ENCODE measurements around the gene PIGQ.

PIGQ gene

DNA sequence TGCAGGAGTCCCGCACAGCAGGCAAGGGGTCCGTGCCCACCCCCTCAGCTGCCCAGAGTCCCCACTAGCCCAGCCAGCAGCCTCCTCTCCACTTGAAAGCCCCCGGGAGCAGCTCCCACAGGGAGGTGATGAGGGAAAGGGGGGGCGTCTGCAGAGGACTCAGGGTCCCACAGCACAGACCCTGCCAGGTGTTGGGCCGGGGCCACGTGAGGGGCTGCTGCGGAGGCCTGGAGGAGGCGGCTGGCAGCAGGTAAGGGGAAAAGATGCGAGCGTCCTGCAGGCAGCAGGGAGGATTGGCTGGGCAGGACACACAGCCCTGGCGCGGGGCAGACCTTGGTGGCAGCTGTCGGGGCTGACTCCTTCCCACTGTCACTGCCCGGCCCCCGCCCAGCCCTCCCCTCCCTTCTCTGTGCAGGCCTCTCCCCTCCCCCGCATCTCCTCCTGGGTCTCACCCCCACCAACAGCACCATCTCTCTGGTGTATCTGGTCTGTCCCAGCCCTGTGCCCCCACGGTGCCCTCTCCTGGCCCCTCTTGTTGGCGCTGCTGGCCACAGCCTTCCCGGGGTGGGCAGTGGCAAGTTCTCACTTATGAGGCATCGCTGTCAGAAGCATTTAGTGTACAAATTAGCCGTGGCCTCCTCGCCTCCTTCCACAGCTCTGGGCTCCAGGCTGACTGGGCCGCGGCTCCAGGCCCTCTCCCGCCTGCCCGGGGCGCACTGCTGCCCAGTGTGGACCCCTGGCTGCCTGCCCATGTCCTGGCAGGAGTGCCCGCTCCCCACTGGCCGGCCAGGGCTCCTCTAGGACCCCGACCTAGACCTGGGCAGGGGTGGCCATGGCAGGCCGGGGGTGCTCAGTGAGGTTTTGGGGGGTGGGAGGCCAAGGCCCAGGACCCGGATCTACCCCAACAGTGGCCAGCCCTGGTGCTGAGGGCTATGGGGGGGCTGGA is 14.0 kb upstream of the PIGQ start:
- no peak for DNase-seq (ENCODE audit: low read depth)

DNA sequence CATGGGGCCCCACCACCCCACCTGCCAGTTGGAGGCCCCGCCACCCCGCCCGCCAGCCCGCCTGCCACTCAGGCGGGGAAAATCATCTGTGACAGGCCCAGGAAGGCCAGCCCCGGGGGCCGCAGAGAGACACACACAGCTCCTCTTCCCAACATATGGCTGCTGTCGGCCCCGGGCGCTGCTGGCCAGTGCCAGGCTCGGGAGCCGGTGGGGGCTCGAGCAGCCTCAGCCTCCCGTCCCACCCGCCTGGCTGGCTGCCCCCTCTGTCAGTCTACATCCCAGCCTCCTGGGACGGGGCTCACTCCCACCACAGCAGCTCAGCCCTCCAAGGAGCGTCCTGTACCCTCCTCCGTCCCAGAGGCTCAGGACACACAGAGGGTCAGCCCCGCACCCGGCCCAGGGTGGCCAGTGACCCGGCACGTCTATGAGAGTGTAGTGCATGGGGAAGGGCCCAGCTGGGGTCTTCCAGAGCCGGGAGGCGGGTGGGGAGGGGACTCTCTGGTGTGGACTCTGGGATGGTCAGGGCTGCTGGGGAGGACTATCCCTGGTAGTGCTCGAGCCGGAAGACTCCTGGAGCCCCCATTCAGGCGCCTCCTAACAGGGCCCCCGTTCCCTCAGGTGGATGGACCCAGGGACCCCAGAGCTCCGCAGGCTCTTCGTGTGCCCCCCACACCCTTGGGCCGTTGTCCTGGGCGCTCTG is 13.1 kb upstream of the PIGQ start:
- DNase-seq (ENCODE audit: low read depth) = no peak

DNA sequence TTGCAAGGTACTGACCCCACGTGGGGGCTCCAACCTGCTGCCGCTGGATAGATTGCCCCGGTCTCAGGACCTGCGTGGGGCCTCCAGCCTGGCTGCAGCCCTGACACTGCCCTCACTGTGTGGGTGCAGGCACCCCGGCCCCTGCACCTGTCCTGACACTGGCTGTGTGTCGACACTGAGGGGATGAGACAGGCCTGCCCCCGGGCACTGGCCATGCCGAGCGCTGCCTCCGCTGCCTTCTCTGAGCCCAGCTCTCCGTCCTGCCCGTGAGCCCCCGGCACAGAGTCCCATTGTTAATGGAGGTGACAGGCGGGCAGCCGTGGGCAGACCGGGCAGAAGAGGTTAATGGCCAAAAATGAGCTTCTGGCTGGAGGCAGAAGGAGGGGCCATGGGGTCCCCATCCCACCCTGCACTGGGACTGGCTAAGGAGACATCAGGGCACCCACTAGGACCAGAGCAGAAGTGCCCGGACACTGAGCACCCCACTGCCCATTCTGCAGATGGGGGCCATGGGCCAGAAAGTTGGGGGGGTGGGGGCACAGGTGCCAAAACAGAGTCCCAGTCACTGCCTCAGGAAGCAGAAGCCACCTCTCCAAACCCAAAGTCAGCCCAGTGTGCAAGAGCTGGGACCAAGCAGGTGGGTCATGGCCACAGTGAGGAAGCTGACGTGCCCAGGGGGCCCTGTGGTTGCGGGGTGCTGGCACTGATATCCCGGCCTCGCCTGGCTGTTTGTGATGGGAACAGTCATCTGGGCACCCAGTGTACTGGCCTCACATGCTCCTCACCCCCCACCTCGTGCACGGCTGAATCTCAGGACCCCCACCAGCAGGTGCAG is 12.1 kb upstream of the PIGQ start:
- no peak for DNase-seq (ENCODE audit: low read depth)

DNA sequence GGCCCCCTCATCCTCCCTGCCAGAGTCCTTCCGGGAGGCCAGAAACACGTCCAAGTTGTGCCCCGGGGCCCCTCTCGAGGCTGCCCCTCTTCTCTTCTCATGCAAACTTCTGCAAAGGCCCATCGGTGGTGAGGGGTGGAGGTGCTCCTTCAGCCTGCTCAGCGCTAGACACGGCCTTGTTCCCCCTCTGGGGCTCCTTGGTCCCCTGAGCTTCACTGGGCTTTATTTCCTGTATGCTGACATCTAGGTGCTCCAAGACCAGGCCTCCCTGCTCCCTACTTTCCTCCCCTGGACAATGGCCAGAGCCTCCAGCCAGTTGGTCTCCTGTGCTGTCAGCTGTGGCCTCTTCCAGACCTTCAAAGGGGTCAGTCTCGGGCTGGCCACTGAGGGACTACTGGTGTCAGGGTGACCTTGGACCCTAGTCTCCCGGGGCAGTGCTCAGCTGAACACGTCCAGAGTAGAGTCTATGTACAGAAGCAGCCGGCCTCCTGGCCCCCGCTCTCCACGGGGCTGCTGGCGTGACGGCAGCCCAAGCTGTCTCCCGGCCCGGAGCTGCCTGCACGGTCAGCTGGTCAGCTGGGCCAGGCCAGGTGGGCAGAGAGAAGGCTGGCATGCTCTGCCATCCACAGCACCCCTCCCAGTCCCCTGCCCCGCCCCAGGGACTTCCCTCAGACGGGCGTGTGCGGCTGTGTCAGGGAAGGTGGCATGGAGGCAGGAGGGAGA is 11.3 kb upstream of the PIGQ start:
- DNase-seq (ENCODE audit: low read depth) = no peak

DNA sequence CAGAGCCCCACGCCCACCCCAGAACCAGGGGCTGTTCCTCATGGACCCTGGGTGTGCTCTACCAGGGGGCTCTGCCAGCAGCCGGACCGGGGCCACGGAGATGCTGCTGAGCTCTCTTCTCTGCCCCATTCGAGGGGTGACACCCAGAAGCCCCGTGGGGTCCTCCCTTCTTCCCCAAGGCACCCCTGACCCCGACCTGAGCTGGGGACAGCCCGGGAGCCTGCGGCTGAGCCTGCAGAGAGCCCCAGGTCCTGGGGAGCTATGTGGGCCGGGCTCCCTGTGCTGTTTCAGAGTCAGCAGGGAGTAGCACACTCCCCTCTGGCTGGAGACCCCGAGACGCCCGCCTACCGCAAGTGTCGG is 10.8 kb upstream of the PIGQ start:
- no peak for DNase-seq (ENCODE audit: low read depth)

DNA sequence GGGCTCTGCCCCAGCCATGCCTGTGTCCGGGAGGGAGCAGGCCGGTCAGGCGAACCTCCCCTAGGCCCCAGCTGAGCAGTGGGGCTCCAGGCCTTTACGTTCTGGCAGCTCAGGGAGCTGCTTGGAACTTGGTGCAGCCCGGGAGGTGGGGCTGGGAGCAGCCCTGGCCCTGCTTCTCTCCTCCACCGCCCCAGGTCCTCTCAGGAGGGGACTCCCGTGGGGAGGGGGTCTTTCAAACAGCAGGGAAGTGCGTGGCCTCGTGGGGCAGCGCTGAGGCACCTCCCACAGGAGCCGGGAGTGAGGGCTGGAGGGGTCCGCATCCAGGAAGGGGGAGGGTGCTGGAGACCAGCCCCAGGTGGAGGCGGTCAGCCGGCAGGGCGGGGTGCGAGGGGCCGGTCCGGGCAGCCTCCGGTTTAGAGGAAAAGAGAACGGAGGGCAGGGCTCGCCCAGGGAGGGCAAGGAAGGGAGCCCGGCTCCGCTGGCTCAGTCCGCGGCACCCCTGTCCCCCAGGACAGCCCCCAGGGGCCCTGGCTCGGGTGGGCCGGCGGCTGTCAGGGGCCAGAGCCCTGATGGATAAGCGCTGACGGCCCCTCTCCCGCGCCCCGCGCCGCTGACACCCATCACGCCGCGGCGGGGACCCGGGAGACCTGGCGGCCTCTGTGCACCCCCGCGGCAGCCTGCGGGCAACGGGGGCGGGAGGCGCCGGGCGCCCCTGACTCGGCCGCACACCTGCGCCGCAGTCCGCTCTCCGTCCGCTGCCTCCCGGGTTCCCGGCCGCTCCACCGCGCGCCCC is 10.2 kb upstream of the PIGQ start:
- no peak for DNase-seq (ENCODE audit: low read depth)

DNA sequence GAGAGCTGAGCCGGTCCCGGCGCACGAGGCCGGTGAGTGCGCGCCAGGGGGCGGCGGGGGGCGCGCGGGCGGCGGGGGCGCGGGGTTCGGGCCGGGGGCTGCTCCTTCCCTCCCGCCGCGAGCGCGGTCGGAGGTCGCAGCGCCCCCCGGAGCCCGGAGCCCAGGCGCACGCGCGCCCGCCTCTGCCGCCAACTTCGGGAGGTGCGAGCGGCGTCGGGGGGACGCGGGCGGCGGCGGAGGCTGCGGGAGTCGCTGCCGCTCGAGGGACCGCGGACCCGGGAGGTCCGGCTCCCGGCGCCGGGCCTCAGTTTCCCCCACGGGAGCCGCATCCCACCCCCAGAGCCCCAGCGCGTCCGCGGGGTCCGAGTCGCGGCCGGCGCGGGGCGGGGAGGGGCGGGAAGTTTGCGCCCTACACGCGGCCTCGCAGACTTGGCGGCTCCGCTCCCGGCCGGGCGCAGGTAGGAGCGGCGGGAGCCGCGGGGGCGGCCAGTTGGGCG is 9.5 kb upstream of the PIGQ start, which contains the start of gene PRR35:
Gene PRR35, plus strand, starts transcription at position 191 of the 497 bp plus-strand sequence. CDS start 2,901 bp downstream, outside the sequence.
- DNase-seq (ENCODE audit: low read depth) = no peak

DNA sequence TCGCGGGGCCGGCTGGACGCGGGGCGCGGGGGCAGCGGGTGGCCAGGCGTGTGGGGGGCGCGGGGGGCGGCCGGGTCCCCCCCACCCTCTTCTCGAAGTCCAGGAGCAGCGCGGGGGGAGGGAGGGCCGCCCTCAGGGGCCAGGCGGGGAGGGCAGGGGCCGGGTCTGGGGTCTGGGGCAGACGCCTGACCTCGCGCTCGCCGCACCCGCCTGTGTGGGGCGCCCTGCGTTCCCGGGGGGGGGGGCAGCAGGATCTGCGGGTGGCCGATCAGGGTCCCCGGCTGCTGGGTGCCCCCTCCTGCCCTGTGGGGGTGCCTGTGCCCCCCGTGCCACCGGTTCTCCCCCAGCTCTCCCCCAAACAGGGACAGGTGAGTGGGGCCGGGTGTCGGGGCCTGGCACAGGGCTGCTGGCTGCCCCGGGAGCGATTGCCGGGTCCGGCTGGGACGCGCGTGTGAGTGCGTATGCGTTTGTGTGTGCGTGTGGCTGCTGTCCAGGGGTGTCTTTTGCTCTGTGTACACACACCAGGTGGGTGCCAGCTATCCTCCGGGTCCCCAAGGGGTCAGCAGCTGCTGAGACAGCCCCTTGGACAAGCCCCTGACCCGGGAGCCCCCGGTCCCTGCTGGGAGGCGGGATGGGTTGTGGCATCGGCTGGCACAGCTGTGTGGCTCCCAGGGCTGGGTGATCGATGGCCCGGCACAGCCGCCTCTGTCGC is 8.9 kb upstream of the PIGQ start:
- no peak for DNase-seq (ENCODE audit: low read depth)

DNA sequence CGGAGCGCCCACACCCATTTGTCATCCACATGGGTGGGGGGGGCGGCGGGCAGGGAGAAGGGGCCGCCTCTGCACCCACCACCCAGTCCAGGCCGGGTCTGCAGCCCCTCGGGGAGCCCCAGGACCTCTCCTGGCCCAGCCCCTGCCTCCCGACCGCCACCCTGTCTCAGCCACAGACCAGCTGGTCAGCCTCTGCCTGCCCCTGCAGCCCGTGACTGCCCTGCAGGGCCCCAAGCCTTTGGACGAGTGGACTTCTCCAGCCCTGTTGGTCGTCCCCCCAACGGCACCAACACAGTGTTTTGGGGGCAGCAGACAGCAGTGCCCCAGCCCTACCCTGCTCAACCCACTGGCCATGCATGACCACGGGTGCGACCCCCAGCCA is 8.4 kb upstream of the PIGQ start:
- no peak for DNase-seq (ENCODE audit: low read depth)

DNA sequence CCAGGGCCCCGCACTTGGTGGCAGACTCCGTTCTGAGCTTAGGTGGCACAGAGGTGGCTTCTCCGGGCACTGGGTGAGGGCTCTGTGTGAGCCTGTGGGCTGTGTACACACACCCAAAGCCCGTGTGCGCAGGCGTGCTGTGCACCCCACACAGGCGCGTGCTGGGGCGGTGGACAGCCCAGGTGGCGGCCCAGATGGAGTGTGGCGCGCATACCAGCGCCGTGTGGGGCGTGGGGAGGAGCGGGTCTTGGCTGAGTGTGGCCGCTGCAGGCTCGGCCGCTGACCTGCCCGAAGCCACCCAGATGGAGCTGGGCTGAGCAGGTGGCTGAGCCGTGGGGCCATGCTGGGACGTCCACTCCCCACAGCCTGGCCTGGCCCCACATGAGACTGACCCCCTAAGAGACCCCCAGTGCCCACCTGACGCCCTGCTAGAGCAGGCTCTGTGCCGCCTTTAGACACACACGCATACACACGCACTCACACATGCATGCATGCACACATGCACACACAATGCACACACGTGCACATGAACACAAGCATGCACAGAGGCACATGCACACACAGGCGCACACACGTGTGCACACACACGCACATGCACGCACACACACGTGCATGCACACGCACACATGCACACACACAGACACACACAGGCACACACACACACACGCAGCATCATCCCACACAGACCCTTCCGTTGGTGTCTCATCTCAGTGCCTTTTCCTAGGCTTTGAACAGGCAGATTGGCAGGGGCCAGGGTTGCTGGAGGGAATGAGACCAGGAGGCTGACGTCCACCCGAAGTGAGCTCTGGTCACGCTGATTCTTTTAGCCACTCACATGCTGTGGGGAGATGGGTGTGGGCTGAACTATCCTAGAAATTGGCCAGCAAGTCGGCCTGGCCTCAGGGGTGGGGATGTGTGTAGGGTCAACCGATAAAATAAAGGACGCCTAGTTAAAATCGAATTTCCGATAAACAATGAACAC is 7.5 kb upstream of the PIGQ start:
- DNase-seq (ENCODE audit: low read depth) = no peak

DNA sequence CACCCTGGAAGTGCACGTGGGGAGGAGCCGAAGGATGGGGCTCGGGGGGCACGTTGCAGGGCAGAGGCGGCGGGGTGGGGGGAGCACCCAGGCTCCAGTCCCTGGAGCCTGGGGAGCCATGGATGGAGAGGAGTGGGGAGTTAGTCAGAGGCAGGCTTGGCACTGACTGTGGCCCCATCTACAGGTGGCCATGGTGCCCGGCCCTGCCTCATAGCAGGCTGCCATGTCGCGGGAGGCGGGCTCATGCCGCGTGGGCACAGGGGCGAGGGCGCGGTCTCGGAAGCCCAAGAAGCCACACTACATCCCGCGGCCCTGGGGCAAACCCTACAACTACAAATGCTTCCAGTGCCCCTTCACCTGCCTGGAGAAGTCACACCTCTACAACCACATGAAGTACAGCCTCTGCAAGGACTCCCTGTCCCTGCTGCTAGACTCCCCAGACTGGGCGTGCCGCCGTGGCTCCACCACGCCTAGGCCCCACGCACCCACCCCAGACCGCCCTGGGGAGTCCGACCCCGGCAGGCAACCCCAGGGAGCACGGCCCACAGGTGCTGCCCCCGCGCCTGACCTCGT is 6.6 kb upstream of the PIGQ start:
- DNase-seq (ENCODE audit: low read depth) = no peak

DNA sequence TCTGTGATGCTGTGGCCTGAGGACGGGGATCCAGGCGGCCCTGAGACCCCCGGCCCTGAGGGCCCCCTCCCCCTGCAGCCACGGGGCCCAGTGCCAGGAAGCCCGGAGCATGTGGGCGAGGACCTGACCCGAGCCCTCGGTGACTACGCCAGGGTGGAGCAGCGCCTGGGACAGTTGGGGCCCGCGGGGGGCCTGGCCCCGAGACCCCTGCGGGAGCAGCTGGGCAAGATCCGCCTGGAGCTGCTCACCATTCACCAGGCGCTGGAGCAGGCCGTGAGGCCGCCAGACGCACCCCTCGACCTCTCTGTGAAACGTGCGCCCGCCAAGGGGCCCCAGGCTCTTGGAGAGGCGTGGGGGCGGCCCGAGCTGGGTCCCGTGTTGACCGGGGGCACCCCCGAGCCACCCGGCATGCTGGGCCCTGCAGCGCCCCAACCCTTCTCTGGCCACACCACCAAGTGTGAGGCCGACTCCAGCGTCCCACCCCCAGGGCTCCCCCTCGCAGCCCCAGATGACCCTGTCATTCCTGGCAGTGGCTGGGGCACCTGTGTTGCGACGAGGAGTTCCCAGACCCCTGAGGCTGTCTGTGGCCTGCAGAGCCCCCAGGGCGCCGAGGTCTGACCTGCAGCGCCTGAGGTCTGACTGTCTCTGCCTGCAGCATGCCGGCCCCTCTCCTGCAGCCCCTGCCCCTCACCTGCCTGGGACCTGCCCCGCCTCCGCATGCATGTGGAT is 4.9 kb upstream of the PIGQ start:
- DNase-seq (ENCODE audit: low read depth) = no peak

DNA sequence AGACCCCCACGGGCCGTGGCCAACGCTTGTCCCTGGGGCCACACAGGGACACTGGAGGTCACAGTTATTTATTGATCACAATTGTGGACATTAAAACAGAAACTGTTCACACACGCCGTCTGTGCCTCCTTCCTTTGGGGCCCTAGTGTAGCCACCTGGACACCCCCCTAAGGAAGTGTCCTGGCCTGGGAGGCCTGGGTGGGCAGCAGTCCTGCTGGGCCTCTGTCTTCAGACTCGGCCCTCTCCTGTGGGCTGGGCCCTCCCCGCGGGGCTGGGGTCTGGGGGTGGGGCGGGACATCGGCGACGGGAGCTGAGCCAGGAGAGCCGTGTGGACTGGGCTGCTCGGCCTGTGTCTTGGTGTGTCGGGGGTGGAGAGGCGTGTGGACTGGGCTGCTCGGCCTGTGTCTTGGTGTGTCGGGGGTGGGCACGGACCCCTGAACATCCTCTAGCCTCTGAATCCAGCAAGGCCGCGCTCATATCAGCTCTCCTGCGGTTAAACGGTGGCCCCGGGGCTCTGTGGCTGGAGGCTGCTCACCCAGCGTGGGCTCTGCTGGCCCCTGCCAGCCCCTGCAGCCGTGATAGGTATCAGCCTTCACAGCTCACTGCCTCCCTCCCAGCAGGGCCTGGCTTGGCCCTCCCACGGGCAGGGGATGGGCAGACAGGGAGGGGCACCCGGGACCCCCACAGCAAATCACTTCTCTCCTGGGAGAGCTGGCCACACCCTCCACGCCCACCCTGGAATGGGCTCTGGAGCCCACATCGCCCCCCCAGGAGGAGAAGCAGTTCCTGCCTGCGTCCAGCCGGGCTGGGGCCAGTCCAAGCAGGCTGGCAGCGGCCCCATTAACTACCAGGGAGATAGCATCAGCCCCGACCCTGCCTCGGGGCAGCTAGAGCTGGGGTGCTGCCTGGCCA is 4.1 kb upstream of the PIGQ start:
- no peak for DNase-seq (ENCODE audit: low read depth)

DNA sequence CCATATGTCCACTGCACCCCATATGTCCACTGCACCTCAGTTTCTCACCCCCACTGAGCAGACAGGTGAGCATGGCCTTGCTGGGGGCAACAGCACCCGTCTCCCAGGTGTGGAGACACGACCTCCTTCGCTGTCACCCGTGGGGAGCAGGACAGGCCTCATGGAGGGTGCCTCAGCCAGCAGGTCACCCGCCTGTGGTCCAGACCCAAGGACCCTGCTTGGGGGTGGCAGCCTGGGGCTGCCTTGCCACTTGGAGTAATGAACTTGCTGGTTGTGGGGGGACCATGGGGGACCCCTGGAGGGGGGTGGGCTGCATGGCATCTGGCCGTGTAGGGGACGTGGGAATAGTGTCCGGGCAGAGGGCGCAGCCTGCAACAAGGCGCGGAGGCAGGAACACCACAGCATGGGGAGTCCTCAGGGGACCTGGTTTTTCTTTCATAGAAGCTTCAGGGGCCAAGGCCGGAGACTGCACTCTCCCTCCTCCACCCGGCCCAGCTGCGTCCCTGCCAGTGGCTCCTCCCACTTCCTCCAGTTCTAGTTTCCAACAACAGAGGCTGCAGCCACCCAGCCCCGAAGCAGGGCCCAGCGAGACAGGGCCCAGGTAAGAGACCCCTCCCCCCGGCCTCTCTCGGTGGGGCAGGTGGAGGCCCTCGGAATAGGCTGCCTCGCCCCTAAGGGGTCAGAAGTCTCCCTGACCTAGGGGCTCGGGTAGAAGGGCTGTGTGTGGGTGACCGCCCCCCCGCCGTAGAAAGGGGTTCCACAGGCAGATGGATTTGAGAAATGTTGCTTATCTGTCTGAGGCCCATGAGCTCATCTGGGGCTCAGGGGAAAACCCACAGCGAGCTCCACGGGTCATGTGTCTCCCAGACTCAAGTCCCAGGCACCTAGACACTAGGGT is 3.0 kb upstream of the PIGQ start, which contains the start of gene NHLRC4:
Gene NHLRC4, plus strand, starts transcription at position 531 of the 898 bp plus-strand sequence. CDS start 1,043 bp downstream, outside the sequence.
- DNase-seq (ENCODE audit: low read depth) = no peak
